GM18909 (cell line): ENCODE data around the gene TMEM178A.
"Not testable (repeated sequence)": the region's sequence is repeated elsewhere in the genome, so short reads cannot be mapped to it uniquely, and the experiment has no call there.

Source experiments
- ATAC-seq: cut with Tn5 transposase; IDR thresholded peaks from one replicate; pipeline ENCODE4 v1.9.1; 2021; ENCODE audit warnings: mild to moderate bottlenecking; ENCODE audit not compliant: unreplicated experiment, poor library complexity

Gene TMEM178A

GRCh38 chr2:39665811-39666490 is at the start of gene TMEM178A:
Gene TMEM178A (plus strand): TSS chr2:39665917. CDS start chr2:39665975, 58 bp downstream.
- ATAC-seq, result no peak

GRCh38 chr2:39618236-39618635 is 47.5 kb upstream of the TMEM178A start:
- no peak for ATAC-seq

DNA sequence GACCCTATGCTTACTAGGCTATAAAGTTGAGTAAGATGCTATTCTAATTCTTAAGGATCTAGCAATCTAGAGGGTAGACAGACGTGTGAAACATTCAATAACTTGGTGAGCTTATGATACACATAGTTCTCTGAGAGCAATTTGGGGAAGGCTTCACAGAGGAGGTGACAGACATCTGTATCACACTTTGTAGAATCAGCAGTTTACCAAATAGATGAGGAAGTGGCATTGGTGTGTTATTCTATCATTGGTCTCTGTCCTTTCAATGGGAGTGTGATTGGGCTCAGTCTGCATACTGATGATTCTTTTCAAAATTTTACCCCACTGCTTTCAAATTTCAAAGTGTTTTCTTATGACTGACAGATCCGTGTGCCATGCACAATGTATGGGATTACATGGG is 47.0 kb upstream of the TMEM178A start:
- ATAC-seq, result no peak

DNA sequence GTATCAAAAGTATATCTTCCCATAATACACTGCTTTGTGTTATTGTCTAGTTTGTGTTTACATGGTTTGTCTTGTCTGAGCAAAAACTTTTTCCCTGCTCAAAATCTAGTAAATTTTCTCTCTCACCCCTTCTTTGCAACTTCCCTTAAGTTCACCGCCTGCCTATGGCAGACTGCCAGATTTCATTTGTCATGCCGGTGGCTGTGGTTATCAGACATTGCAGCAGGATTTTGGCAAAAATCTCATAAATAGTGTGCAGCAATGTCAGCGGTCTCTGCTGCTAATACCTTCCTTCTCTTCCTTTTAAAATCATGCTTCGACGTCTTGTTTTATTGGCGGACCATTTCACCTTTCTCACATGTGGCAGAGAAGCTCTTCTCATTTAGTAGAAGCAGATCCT is 45.6 kb upstream of the TMEM178A start:
- no peak for ATAC-seq

- ATAC-seq, result no peak
Measured at GRCh38 chr2:39621596-39621995, 44.1 kb upstream of the TMEM178A start.

- ATAC-seq, result no peak
Measured at GRCh38 chr2:39622860-39623259, 42.9 kb upstream of the TMEM178A start.

- no peak for ATAC-seq
Measured at GRCh38 chr2:39623917-39624316, 41.8 kb upstream of the TMEM178A start.

- ATAC-seq, result no peak
Measured at GRCh38 chr2:39625193-39625926, 40.4 kb upstream of the TMEM178A start.

GRCh38 chr2:39625927-39626270 is 39.8 kb upstream of the TMEM178A start:
- ATAC-seq, result no peak

DNA sequence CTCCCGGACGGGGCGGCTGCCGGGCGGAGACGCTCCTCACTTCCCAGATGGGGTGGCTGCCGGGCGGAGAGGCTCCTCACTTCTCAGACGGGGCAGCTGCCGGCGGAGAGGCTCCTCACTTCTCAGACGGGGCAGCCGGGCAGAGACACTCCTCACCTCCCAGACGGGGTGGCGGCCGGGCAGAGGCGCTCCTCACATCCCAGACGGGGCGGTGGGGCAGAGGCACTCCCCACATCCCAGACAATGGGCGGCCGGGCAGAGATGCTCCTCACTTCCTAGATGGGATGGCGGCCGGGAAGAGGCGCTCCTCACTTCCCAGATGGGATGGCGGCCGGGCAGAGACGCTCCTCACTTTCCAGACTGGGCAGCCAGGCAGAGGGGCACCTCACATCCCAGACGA is 37.4 kb upstream of the TMEM178A start:
- not testable (repeated sequence) for ATAC-seq

- no peak for ATAC-seq
Measured at GRCh38 chr2:39629646-39630045, 36.1 kb upstream of the TMEM178A start.

- ATAC-seq, result no peak
Measured at GRCh38 chr2:39631256-39631655, 34.5 kb upstream of the TMEM178A start.

DNA sequence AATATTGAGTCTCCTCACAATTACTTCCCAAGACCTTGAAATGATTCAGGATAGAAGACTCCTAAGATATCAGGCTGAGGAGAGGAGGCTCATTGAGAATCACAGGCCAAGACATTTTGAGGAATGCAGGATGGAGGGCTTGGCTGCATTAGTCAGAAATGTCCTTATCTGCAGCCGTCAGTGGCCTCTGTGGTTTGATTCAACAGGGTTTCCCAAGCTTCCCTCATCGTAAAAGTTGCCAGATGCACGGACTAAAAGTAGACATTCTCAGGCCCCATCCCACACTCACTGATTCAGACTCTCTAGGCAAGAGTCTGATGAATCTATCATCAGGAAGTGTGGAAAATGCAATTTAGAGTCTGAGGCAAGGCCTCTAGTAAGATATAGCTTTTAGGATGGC is 34.0 kb upstream of the TMEM178A start:
- ATAC-seq, result no peak

- no peak for ATAC-seq
Measured at GRCh38 chr2:39632876-39633275, 32.8 kb upstream of the TMEM178A start.

DNA sequence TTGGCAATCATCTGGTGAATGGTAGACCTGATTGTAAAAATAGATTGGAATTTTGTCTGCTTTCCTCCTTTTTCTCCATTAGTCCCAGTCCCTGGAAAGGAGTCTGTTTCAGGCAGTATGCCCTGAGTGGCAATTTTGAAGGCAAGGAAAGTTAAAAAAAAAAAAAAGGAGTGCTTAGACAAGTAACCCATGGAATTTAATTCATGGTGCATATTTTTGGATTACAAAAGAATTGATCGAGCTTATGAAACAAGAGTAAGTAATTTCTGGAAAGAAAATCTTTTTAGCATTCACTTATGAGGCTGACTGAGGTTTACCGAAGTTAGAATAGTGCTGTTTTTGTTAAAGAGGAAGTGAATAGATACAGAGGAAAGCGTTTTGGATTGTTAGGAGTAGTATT is 29.4 kb upstream of the TMEM178A start:
- ATAC-seq, result no peak

DNA sequence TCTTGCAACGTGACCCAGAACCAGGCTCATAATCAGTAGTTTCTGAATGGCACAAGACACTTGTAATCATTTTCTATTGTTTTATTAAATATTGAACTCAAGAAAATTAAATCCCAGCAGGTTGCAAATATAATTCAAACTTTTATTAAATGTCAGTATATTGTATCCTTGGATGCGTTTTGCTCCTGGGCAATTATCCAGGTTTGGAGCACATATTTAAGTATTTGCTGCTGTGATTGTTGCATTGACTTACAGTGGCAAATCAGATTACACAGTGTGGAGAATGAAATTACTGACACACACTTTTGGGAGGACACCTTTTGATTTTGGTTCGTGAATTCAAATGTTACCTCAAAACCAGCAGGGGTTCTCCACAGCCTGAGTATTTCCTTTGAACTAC is 27.1 kb upstream of the TMEM178A start:
- no peak for ATAC-seq

DNA sequence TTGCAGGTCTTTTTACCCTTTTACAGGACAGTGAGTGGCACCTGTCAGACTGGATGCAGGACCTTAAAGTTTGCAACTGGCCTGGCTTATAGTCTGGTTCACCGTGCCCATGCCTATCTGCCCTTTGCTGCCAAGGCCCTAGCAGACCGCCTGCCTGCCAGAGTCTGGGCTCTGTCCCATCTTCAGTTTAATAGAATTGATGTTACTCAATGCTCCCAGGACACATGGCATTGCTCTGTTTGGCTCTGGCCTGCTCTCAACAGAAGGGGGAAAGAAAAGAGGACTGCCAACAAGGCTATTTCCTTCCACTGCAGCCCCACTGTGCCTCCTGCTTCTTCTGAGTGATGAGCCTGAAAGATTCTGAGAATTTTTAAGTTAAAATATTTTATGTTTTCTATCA is 25.6 kb upstream of the TMEM178A start:
- no peak for ATAC-seq

DNA sequence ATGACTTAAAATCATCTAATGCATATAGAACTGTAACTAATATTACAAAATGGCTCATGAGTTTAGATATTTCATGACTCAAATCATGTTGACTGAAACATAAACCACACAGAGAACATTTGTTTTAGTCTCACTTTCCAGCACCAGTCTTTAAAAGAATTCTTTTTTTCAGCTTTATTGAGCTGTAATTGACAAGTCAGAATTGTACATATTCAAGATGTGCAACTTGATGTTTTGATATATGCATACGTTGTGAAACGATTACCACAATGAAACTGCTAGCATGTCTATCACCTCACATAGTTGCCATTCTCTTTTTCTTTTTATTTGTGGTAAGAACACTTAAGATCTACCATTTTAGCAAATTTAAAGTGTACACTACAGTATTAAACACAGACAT is 25.0 kb upstream of the TMEM178A start:
- no peak for ATAC-seq

GRCh38 chr2:39641635-39642034 is 24.1 kb upstream of the TMEM178A start:
- ATAC-seq, result no peak

DNA sequence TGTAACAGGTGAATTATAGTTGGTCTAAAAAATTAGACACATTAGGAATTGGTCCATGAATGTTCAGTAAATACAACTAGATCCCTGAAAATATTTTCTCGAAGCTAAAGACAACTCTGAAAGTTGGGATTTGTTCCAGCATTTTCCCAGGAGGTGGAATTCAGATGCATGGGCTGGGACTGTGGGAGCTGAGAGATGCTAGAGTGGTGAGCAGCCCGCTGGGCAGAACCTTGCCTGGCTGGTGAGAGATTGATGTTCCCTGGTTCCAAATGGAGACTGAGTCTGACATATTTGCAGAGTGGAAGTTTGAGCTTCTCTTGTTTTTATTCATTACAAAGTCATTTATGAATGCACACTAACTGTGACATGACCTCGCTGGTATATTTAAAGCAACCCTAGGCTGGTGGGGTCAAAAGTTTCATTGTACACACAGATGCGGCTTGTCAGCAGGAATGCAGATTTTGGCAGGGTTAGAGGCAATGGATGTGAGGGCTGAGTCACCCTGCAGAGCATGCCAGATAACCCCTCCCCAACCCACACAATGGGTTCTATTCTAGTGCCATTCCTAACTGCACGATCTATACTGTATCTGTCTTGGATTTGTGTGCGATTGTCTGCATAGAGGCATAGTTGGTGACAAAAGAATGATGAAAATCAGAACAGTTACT is 23.5 kb upstream of the TMEM178A start:
- no peak for ATAC-seq

- ATAC-seq, result no peak
Measured at GRCh38 chr2:39645826-39646225, 19.9 kb upstream of the TMEM178A start.

GRCh38 chr2:39646267-39646666 is 19.4 kb upstream of the TMEM178A start:
- no peak for ATAC-seq
